Activated T-cell treated with anti-CD3 and anti-CD28 coated beads, Interleukin-2, amount 50 U/mL, for 48 hours (primary cell): ENCODE results near the gene KLRG1.

ENCODE experiments used
- DNase-seq, 2 experiments: peaks; one replicate each; pipeline ENCODE4 v3.0.0-alpha.2; 2020

Gene KLRG1

GRCh38 chr12:9043766-9044165 lies 54.4 kb downstream of the KLRG1 start:
- DNase-seq, result no peak

GRCh38 chr12:9047105-9047504 lies 57.8 kb downstream of the KLRG1 start:
- DNase-seq, result no peak

- no peak for DNase-seq
Observed at GRCh38 chr12:9048930-9049329, 59.6 kb downstream of the KLRG1 start.

GRCh38 chr12:9049520-9050133 lies 60.3 kb downstream of the KLRG1 start:
- no peak for DNase-seq

GRCh38 chr12:9050521-9051157 lies 61.3 kb downstream of the KLRG1 start:
- no peak for DNase-seq

GRCh38 chr12:9051158-9051550 lies 61.8 kb downstream of the KLRG1 start:
- DNase-seq, result no peak

GRCh38 chr12:9052610-9053009 lies 63.3 kb downstream of the KLRG1 start:
- no peak for DNase-seq
